ENCODE data around the gene NINL. TPM values are rescaled to one million over a fixed set of nuclear protein-coding genes. Genes with fewer than 3 reads are reported as not detected.
"Not testable (repeated sequence)": the region's sequence is repeated elsewhere in the genome, so short reads cannot be mapped to it uniquely, and the experiment has no call there.

Gene NINL
- total RNA-seq, 2 experiments from 2014 or later = 2.1 to 2.3 TPM

- H3K27ac Mint-ChIP-seq = no peak overlapping the region
- no peaks in the 10 kb centered on the region for H3K4me1 Mint-ChIP-seq
- no peaks in the 10 kb centered on the region for H3K36me3 Mint-ChIP-seq
- no peaks in the 10 kb centered on the region for H3K9me3 Mint-ChIP-seq (ENCODE audit: low read depth)
- DNase-seq = no peak
- H3K27me3 Mint-ChIP-seq = no peaks in the 10 kb centered on the region
- no peak for ATAC-seq
- H3K4me3 Mint-ChIP-seq = no peak overlapping the region
- CTCF ChIA-PET = no interaction called here
Measured at GRCh38 chr20:25553819-25554296, 31.5 kb downstream of the NINL start.

- Mint-ChIP-seq H3K4me1 (no peaks in the 10 kb centered on the region), H3K36me3 (no peaks in the 10 kb centered on the region), H3K27me3 (no peaks in the 10 kb centered on the region), H3K9me3 (ENCODE audit: low read depth) (no peaks in the 10 kb centered on the region), H3K4me3 (no peak overlapping the region), H3K27ac (no peak overlapping the region)
- CTCF ChIA-PET = interaction anchor here (1.6 kb wide), 1 partner anchor 12 kb away, joined by 3 read pairs; no protein-coding TSS in a partner anchor
- ATAC-seq = no peak
- DNase-seq = no peak
Measured at GRCh38 chr20:25552977-25553376, 32.4 kb downstream of the NINL start.

DNA sequence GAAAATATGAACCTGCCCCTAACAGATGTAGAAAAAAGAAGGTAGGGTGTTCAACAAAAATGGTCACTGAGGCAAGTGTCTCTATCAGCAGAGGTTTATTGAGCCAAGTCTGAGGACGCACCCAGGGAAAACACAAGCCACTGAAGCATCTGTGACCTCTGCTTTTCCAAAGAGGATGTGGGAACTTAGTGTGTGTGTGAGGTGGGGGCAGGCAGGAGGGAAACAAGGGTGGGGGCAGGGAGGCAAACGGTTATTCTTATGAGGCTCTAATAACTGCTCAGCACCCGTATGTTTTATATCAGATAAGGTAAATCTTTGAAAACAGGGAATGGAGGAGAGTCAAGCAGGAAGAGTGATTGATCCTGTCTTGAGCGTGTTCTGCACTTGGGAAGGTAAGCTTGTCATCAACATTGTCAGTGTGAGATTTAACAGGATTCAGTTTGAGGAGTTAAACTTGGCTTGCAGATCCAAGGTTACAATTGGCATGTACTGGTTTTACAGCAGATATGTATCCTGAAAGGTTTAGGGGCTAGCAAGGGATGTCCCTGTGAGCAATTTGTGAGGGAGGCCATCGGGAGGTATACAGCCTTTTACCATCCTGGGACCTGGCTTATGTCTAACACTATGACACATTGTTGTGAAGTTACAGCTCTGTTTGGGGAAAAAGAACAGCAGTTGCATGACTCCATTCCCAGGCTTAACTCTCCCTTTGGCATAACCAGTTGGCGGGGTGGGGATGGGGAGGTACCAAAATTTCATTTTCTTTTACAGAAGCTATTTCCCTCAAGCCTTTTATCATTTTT, 33.7 kb downstream of the NINL start:
- DNase-seq (no peak), ATAC-seq (no peak)
- no peaks in the 10 kb centered on the region for H3K27me3 Mint-ChIP-seq
- no peak overlapping the region for H3K4me3 Mint-ChIP-seq
- H3K27ac Mint-ChIP-seq = no peak overlapping the region
- no peaks in the 10 kb centered on the region for H3K4me1 Mint-ChIP-seq
- CTCF ChIA-PET = interaction anchor here (1.6 kb wide), 1 partner anchor 10 kb away, joined by 3 read pairs; no protein-coding TSS in a partner anchor
- H3K36me3 Mint-ChIP-seq = no peaks in the 10 kb centered on the region
- H3K9me3 Mint-ChIP-seq (ENCODE audit: low read depth) = no peaks in the 10 kb centered on the region

DNA sequence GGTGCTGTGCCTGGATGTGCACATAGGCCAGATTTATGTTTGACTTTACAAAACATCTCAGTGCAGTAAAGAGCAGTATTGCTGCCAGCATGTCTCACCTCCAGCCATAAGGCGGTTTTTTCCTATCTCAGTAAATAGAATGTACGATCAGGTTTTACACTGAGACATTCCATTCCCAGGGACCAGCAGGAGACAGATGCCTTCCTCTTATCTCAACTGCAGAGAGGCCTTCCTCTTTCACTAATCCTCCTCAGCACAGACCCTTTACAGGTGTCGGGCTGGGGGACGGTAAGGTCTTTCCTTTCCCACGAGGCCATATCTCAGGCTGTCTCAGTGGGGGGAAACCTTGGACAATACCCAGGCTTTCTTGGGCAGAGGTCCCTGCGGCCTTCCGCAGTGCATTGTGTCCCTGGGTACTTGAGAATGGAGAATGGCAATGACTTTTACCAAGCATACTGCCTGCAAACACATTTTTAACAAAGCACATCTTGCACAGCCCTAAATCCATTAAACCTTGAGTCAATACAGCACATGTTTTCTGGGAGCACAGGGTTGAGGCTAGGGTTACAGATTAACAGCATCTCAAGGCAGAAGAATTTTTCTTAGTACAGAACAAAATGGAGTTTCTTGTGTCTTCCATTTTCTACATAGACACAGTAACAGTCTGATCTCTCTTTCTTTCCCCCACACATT, 34.5 kb downstream of the NINL start:
- DNase-seq; H3K9me3 Mint-ChIP-seq (ENCODE audit: low read depth); ATAC-seq; H3K4me1 Mint-ChIP-seq; CTCF ChIA-PET; H3K36me3 Mint-ChIP-seq; H3K27ac Mint-ChIP-seq; H3K27me3 Mint-ChIP-seq; H3K4me3 Mint-ChIP-seq: not testable (repeated sequence)

GRCh38 chr20:25549843-25550477, 35.4 kb downstream of the NINL start:
- no peaks in the 10 kb centered on the region for H3K36me3 Mint-ChIP-seq
- H3K4me3 Mint-ChIP-seq = no peak overlapping the region
- CTCF ChIA-PET = no interaction called here
- DNase-seq (no peak), ATAC-seq (no peak)
- H3K4me1 Mint-ChIP-seq = no peaks in the 10 kb centered on the region
- no peaks in the 10 kb centered on the region for H3K9me3 Mint-ChIP-seq (ENCODE audit: low read depth)
- H3K27ac Mint-ChIP-seq = no peak overlapping the region
- peaks cover 3% of the 10 kb centered on the region for H3K27me3 Mint-ChIP-seq

DNA sequence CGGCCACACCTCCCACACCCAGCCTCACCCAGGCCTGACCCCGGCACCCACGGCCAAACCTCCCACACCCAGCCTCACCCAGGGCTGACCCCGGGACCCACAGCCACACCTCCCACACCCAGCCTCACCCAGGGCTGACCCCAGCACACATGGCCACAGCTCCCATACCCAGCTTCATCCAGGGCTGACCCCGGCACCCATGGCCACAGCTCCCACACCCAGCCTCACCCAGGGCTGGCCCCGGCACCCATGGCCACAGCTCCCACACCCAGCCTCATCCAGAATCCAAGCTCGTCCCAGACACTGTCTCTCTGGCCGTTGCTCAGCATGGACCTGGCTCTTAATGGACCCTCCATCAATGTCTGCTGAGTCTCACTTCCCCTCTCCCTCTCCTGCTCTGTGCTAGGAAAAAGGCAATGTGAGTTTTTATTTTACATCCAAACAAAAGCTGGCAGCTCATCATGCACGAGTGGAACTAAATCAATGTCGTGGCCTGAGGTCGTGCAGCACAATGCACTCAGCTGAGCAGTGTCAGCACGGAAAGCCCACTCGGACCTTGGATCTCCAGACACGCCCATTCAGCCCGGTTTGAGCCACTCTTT, 36.1 kb downstream of the NINL start:
- CTCF ChIA-PET = no interaction called here
- no peak overlapping the region for H3K27ac Mint-ChIP-seq
- no peaks in the 10 kb centered on the region for H3K9me3 Mint-ChIP-seq (ENCODE audit: low read depth)
- peaks cover 3% of the 10 kb centered on the region for H3K27me3 Mint-ChIP-seq
- no peak for ATAC-seq
- H3K4me3 Mint-ChIP-seq = no peak overlapping the region
- H3K4me1 Mint-ChIP-seq = no peaks in the 10 kb centered on the region
- H3K36me3 Mint-ChIP-seq = no peaks in the 10 kb centered on the region
- no peak for DNase-seq

DNA sequence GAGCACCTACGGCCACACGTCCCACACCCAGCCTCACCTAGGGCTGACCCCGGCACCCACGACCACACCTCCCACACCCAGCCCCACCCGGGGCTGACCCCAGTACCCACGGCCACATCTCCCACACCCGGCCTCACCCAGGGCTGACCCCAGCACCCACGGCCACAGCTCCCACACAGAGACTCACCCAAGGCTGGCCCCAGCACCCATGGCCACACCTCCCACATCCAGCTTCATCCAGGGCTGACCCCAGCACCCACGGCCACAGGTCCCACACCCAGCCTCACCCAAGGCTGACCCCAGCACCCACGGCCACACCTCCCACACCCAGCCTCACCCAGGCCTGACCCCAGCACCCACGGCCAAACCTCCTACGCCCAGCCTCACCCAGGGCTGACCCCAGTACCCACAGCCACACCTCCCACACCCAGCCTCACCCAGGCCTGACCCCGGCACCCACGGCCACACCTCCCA, 36.7 kb downstream of the NINL start:
- H3K36me3 Mint-ChIP-seq = no peaks in the 10 kb centered on the region
- no peaks in the 10 kb centered on the region for H3K9me3 Mint-ChIP-seq (ENCODE audit: low read depth)
- DNase-seq (no peak), ATAC-seq (no peak)
- H3K27me3 Mint-ChIP-seq = peaks cover 3% of the 10 kb centered on the region
- H3K4me3 Mint-ChIP-seq = no peak overlapping the region
- CTCF ChIA-PET = no interaction called here
- no peaks in the 10 kb centered on the region for H3K4me1 Mint-ChIP-seq
- no peak overlapping the region for H3K27ac Mint-ChIP-seq

DNA sequence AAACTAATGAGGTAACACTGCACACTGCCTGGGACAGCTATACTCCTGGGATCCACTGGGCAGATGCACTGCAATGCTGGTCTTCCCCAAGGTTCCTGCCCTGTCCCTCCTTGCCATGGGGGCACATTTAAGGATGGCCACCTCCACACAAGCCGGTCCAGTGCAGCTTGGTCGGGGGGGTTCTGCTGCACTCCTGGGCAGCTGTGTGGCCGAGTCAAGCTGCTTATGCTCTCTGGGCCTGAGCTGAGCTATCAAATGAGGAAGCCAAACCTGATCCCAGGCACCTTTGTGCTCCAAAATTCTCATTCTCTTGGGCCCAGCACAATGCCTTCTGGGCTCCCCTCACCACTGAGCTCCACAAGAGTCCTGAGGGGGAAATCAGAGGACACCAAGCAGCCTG, 37.3 kb downstream of the NINL start:
- H3K4me3 Mint-ChIP-seq = no peak overlapping the region
- no peaks in the 10 kb centered on the region for H3K9me3 Mint-ChIP-seq (ENCODE audit: low read depth)
- H3K27me3 Mint-ChIP-seq = peaks cover 3% of the 10 kb centered on the region
- H3K36me3 Mint-ChIP-seq = no peaks in the 10 kb centered on the region
- ATAC-seq (no peak), DNase-seq (no peak)
- no peaks in the 10 kb centered on the region for H3K4me1 Mint-ChIP-seq
- CTCF ChIA-PET = no interaction called here
- no peak overlapping the region for H3K27ac Mint-ChIP-seq

- ATAC-seq (no peak), DNase-seq (no peak)
- Mint-ChIP-seq H3K27me3 (peaks cover 3% of the 10 kb centered on the region), H3K4me3 (no peak overlapping the region), H3K36me3 (no peaks in the 10 kb centered on the region), H3K4me1 (no peaks in the 10 kb centered on the region), H3K27ac (no peak overlapping the region), H3K9me3 (ENCODE audit: low read depth) (no peaks in the 10 kb centered on the region)
- CTCF ChIA-PET = no interaction called here
Measured at GRCh38 chr20:25547063-25547462, 38.3 kb downstream of the NINL start.

DNA sequence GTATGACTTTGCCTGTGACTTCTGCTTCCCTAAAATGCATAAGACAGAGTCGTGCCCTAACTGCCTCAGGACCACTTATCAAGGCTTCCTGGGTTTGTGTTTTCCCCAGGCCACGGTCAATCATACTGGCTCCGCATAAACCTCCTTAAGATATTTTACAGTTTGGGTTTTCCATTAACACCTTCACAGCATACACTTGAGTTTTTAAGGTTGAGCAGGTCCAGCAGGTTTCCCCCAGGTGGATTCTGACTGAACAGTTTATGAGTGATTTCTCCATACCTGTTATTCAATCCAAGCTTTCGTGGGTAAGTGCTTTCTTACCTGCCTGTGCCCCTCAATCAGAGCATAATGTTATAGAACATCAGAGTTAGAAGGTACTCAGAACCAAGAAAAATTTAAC, 39.3 kb downstream of the NINL start:
- no peak overlapping the region for H3K27ac Mint-ChIP-seq
- DNase-seq (no peak), ATAC-seq (no peak)
- CTCF ChIA-PET = no interaction called here
- H3K9me3 Mint-ChIP-seq (ENCODE audit: low read depth) = no peaks in the 10 kb centered on the region
- no peaks in the 10 kb centered on the region for H3K36me3 Mint-ChIP-seq
- no peaks in the 10 kb centered on the region for H3K4me1 Mint-ChIP-seq
- H3K27me3 Mint-ChIP-seq = peaks cover 3% of the 10 kb centered on the region
- H3K4me3 Mint-ChIP-seq = no peak overlapping the region

GRCh38 chr20:25545171-25545570, 40.2 kb downstream of the NINL start:
- Mint-ChIP-seq H3K36me3 (no peaks in the 10 kb centered on the region), H3K4me3 (no peak overlapping the region), H3K27me3 (peaks cover 3% of the 10 kb centered on the region), H3K9me3 (ENCODE audit: low read depth) (no peaks in the 10 kb centered on the region), H3K4me1 (no peaks in the 10 kb centered on the region), H3K27ac (no peak overlapping the region)
- ATAC-seq = no peak
- DNase-seq = no peak
- CTCF ChIA-PET = interaction anchor here (0.9 kb wide), 1 partner anchor 25 kb away, joined by 3 read pairs; no protein-coding TSS in a partner anchor

GRCh38 chr20:25544734-25545133, 40.6 kb downstream of the NINL start:
- H3K27me3 Mint-ChIP-seq = peaks cover 3% of the 10 kb centered on the region
- DNase-seq (no peak), ATAC-seq (no peak)
- H3K9me3 Mint-ChIP-seq (ENCODE audit: low read depth) = no peaks in the 10 kb centered on the region
- H3K36me3 Mint-ChIP-seq = no peaks in the 10 kb centered on the region
- H3K4me1 Mint-ChIP-seq = no peaks in the 10 kb centered on the region
- H3K27ac Mint-ChIP-seq = no peak overlapping the region
- H3K4me3 Mint-ChIP-seq = no peak overlapping the region
- CTCF ChIA-PET = interaction anchor here (0.9 kb wide), 1 partner anchor 25 kb away, joined by 3 read pairs; no protein-coding TSS in a partner anchor

DNA sequence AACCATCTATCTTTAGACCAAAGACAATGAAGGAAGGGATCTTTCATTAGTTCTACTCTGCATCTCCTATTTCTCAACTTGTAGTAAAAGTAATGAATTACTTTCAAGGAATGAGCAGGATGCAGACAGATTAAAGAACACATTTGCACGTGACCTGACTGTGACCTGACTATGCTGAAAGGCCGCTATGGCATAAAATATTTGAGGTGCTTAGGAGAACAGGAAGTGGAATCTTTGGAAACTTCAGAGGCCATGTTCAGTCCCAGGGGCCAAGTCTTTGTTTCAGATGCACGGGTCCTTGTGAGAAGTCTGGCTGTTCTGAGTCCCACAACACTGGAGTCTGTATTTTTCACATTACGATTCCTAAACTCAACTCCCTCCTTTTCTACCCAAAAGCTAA, 41.0 kb downstream of the NINL start:
- Mint-ChIP-seq H3K4me3 (no peak overlapping the region), H3K9me3 (ENCODE audit: low read depth) (no peaks in the 10 kb centered on the region), H3K36me3 (no peaks in the 10 kb centered on the region), H3K4me1 (no peaks in the 10 kb centered on the region), H3K27ac (no peak overlapping the region), H3K27me3 (peaks cover 3% of the 10 kb centered on the region)
- ATAC-seq (no peak), DNase-seq (no peak)
- CTCF ChIA-PET = no interaction called here

Data from activated CD8-positive, alpha-beta memory T cell treated with anti-CD3 and anti-CD28 coated beads, Interleukin-2, amount 10 ng/mL, durations not matched to agents 7 days and 5 days (primary cell).